Liver (tissue), 9 donors: ENCODE measurements around the gene ASMTL. TPM values are rescaled to one million over a fixed set of nuclear protein-coding genes. Genes with fewer than 3 reads are reported as not detected.

Source experiments
- DNase-seq: peaks from one replicate; pipeline ENCODE4 v3.0.0-alpha.2; 2017; ENCODE audit warnings: low spot score
- H3K27ac ChIP-seq, 2 donors: one replicate each; pipeline ENCODE4 v1.7.0; 2013; ENCODE audit warnings: inconsistent platforms in 2 of 2, low read length in 2 of 2, control low read depth in 1 of 2, low read depth in 1 of 2, mild to moderate bottlenecking in 1 of 2
- H3K27me3 ChIP-seq, 4 donors: one replicate each; pipeline versions ENCODE4 v1.6.1 to v1.7.0; 2013; ENCODE audit warnings: low read length in 3 of 4, inconsistent platforms in 1 of 4, mild to moderate bottlenecking in 1 of 4, moderate library complexity in 1 of 4; ENCODE audit not compliant: control insufficient read depth in 4 of 4, insufficient read depth in 4 of 4
- H3K36me3 ChIP-seq, 4 donors: one replicate each; pipeline versions ENCODE4 v1.6.1 to v1.7.0; 2013; ENCODE audit warnings: low read length in 3 of 4, mild to moderate bottlenecking in 3 of 4, low read depth in 1 of 4, moderate library complexity in 1 of 4; ENCODE audit not compliant: control insufficient read depth in 4 of 4, insufficient read depth in 3 of 4
- H3K4me1 ChIP-seq, 4 donors: one replicate each; pipeline versions ENCODE4 v1.6.1 to v1.7.0; 2013; ENCODE audit warnings: low read length in 3 of 4, mild to moderate bottlenecking in 3 of 4, moderate library complexity in 1 of 4; ENCODE audit not compliant: control insufficient read depth in 4 of 4, insufficient read depth in 4 of 4
- H3K4me3 ChIP-seq, 3 donors: one replicate each; pipeline versions ENCODE4 v1.6.1 to v1.7.0; 2013; ENCODE audit warnings: low read length in 3 of 3, control low read depth in 1 of 3, low read depth in 1 of 3, mild to moderate bottlenecking in 1 of 3
- H3K9ac ChIP-seq, 2 donors: one replicate each; pipeline ENCODE4 v1.7.0; 2013; ENCODE audit warnings: low read length in 2 of 2, mild to moderate bottlenecking in 2 of 2, moderate library complexity in 2 of 2, control low read depth in 1 of 2, low read depth in 1 of 2
- H3K9me3 ChIP-seq, 4 donors: one replicate each; pipeline versions ENCODE4 v1.6.1 to v1.7.0; 2013; ENCODE audit warnings: low read length in 3 of 4; ENCODE audit not compliant: control insufficient read depth in 4 of 4
- FOXA2 ChIP-seq: IDR thresholded peaks from 2 replicates; pipeline ENCODE4 v1.6.1; 2016; ENCODE audit warnings: antibody characterized with exemption
- GABPA ChIP-seq, 2 donors: IDR thresholded peaks in 1 of 2; conservative IDR thresholded peaks in 1 of 2; 2 replicates each; pipeline ENCODE4 v1.6.1; 2016; ENCODE audit warnings: antibody characterized with exemption in 2 of 2, mild to moderate bottlenecking in 1 of 2, moderate library complexity in 1 of 2
- HNF4A ChIP-seq, 2 donors: conservative IDR thresholded peaks; 2 replicates each; pipeline ENCODE4 v1.6.1; 2016; ENCODE audit warnings: antibody characterized with exemption in 2 of 2, mild to moderate bottlenecking in 2 of 2
- HNF4G ChIP-seq: IDR thresholded peaks from 2 replicates; pipeline ENCODE4 v1.6.1; 2016; ENCODE audit warnings: antibody characterized with exemption
- JUND ChIP-seq, 2 donors: IDR thresholded peaks; 2 replicates each; pipeline ENCODE4 v1.6.1; 2016; ENCODE audit warnings: antibody characterized with exemption in 2 of 2
- NR2F2 ChIP-seq: IDR thresholded peaks from 2 replicates; pipeline ENCODE4 v1.6.1; 2016; ENCODE audit warnings: antibody characterized with exemption
- RAD21 ChIP-seq, 2 donors: IDR thresholded peaks; 2 replicates each; pipeline ENCODE4 v1.6.1; 2016; ENCODE audit warnings: antibody characterized with exemption in 2 of 2, mild to moderate bottlenecking in 2 of 2
- RXRA ChIP-seq, 2 donors: IDR thresholded peaks; 2 replicates each; pipeline ENCODE4 v1.6.1; 2017 to 2018; ENCODE audit warnings: antibody characterized with exemption in 2 of 2, mild to moderate bottlenecking in 1 of 2
- SP1 ChIP-seq: IDR thresholded peaks from 2 replicates; pipeline ENCODE4 v1.6.1; 2018; ENCODE audit warnings: antibody characterized with exemption, mild to moderate bottlenecking
- TAF1 ChIP-seq: conservative IDR thresholded peaks from 2 replicates; pipeline ENCODE4 v1.6.1; 2016; ENCODE audit warnings: antibody characterized with exemption, mild to moderate bottlenecking
- YY1 ChIP-seq: IDR thresholded peaks from 2 replicates; pipeline ENCODE4 v1.6.1; 2016; ENCODE audit warnings: antibody characterized with exemption, mild to moderate bottlenecking
- WGBS: extraction: QIAGEN DNeasy Blood & Tissue Kit; methylation state at CpG from one replicate; pipeline ENCODE4 v1.1.7; 2013; 5-methylcytosine and 5-hydroxymethylcytosine counted together
- polyA plus RNA-seq, 2 donors: library from polyadenylated mRNA; stranded (reverse) in 1 of 2; unstranded in 1 of 2; fragments of 200-250 nt in 1 of 2; fragments of >200 nt in 1 of 2; fragmentation: Nextera tagmentation in 1 of 2; extraction: Ambion mirVana in 1 of 2; gene quantifications; one replicate each; pipeline versions ENCODE4 v1.2.1 to v1.2.3, GENCODE V29; 2013 to 2015
- total RNA-seq, 2 donors: library from RNA; depleted of rRNA; stranded (reverse); fragments of >200 nt; gene quantifications; one replicate each; pipeline ENCODE4 v1.2.3, GENCODE V29; 2014
- TF ChIP-seq, protein P1 (sequence below): IDR thresholded peaks from 2 replicates; pipeline ENCODE4 v1.6.1; 2016; ENCODE audit warnings: antibody characterized with exemption, mild to moderate bottlenecking
- TF ChIP-seq, protein P2 (sequence below): IDR thresholded peaks from 2 replicates; pipeline ENCODE4 v1.6.1; 2016; ENCODE audit warnings: antibody characterized with exemption
- TF ChIP-seq, protein P3 (sequence below): IDR thresholded peaks from 2 replicates; pipeline ENCODE4 v1.6.1; 2016; ENCODE audit warnings: antibody characterized with exemption
- TF ChIP-seq, protein P4 (sequence below): fragments of 150-350 bp; IDR thresholded peaks from 2 replicates; pipeline ENCODE4 v1.5.1; 2017; ENCODE audit warnings: improper control_type of control experiment, low read depth, low read length; ENCODE audit not compliant: missing input control
- TF ChIP-seq, protein P5 (sequence below): IDR thresholded peaks from 2 replicates; pipeline ENCODE4 v1.6.1; 2016; ENCODE audit warnings: antibody characterized with exemption
- donor health status: healthy.
- donor health status: healthy.
- donor health status: healthy.
- donor health status: healthy.
- donor health status: healthy.

Gene ASMTL
- total and polyA plus RNA-seq, 4 donors, result 10.3 to 18.9 (median 11.6) TPM

DNA sequence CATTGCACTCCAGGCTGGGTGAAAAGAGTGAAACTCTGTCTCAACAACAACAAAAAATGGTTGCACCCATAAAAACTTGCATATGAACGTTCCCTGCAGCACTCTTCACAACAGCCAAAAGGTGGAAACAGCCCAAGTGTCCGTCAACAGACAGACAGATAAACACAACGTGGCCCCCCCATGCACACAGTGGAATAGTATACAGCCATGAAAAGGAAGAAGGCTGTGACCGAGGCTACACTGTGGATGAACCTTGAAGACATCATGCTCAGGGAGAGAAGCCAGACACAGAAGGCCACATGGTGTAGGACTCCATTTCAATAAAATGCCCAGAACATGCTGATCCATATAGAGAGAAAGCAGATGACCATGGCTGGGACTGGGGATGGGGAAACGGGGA lies 33.5 kb upstream of the ASMTL start:
- H3K9ac ChIP-seq, result no peak overlapping the region
- peak overlapping the region; percentile 13 to 37 for H3K27ac ChIP-seq
- 80% methylated on average over 5 of the region's 5 CpGs for WGBS
- H3K36me3 ChIP-seq, result no peaks in the 10 kb centered on the region
- TF ChIP-seq, protein P1, sequence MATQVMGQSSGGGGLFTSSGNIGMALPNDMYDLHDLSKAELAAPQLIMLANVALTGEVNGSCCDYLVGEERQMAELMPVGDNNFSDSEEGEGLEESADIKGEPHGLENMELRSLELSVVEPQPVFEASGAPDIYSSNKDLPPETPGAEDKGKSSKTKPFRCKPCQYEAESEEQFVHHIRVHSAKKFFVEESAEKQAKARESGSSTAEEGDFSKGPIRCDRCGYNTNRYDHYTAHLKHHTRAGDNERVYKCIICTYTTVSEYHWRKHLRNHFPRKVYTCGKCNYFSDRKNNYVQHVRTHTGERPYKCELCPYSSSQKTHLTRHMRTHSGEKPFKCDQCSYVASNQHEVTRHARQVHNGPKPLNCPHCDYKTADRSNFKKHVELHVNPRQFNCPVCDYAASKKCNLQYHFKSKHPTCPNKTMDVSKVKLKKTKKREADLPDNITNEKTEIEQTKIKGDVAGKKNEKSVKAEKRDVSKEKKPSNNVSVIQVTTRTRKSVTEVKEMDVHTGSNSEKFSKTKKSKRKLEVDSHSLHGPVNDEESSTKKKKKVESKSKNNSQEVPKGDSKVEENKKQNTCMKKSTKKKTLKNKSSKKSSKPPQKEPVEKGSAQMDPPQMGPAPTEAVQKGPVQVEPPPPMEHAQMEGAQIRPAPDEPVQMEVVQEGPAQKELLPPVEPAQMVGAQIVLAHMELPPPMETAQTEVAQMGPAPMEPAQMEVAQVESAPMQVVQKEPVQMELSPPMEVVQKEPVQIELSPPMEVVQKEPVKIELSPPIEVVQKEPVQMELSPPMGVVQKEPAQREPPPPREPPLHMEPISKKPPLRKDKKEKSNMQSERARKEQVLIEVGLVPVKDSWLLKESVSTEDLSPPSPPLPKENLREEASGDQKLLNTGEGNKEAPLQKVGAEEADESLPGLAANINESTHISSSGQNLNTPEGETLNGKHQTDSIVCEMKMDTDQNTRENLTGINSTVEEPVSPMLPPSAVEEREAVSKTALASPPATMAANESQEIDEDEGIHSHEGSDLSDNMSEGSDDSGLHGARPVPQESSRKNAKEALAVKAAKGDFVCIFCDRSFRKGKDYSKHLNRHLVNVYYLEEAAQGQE, result no peak
- no peak for TF ChIP-seq HNF4A (conservative IDR thresholded peaks at IDR 0.05)
- TF ChIP-seq NR2F2, result no peak
- no peak for TF ChIP-seq TAF1
- TF ChIP-seq, protein P2, sequence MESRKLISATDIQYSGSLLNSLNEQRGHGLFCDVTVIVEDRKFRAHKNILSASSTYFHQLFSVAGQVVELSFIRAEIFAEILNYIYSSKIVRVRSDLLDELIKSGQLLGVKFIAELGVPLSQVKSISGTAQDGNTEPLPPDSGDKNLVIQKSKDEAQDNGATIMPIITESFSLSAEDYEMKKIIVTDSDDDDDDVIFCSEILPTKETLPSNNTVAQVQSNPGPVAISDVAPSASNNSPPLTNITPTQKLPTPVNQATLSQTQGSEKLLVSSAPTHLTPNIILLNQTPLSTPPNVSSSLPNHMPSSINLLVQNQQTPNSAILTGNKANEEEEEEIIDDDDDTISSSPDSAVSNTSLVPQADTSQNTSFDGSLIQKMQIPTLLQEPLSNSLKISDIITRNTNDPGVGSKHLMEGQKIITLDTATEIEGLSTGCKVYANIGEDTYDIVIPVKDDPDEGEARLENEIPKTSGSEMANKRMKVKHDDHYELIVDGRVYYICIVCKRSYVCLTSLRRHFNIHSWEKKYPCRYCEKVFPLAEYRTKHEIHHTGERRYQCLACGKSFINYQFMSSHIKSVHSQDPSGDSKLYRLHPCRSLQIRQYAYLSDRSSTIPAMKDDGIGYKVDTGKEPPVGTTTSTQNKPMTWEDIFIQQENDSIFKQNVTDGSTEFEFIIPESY, result no peak
- no peak for TF ChIP-seq GABPA (IDR thresholded peaks at IDR 0.05 in 1 of 2, conservative IDR thresholded peaks at IDR 0.05 in 1 of 2)
- TF ChIP-seq, protein P3, sequence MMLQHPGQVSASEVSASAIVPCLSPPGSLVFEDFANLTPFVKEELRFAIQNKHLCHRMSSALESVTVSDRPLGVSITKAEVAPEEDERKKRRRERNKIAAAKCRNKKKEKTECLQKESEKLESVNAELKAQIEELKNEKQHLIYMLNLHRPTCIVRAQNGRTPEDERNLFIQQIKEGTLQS, result no peak
- TF ChIP-seq HNF4G, result no peak
- TF ChIP-seq, protein P4, sequence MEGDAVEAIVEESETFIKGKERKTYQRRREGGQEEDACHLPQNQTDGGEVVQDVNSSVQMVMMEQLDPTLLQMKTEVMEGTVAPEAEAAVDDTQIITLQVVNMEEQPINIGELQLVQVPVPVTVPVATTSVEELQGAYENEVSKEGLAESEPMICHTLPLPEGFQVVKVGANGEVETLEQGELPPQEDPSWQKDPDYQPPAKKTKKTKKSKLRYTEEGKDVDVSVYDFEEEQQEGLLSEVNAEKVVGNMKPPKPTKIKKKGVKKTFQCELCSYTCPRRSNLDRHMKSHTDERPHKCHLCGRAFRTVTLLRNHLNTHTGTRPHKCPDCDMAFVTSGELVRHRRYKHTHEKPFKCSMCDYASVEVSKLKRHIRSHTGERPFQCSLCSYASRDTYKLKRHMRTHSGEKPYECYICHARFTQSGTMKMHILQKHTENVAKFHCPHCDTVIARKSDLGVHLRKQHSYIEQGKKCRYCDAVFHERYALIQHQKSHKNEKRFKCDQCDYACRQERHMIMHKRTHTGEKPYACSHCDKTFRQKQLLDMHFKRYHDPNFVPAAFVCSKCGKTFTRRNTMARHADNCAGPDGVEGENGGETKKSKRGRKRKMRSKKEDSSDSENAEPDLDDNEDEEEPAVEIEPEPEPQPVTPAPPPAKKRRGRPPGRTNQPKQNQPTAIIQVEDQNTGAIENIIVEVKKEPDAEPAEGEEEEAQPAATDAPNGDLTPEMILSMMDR, result no peak
- TF ChIP-seq FOXA2, result no peak
- TF ChIP-seq, protein P5, sequence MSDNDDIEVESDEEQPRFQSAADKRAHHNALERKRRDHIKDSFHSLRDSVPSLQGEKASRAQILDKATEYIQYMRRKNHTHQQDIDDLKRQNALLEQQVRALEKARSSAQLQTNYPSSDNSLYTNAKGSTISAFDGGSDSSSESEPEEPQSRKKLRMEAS, result no peak
- TF ChIP-seq RXRA (IDR thresholded peaks at IDR 0.05), result no peak
- no peak for TF ChIP-seq YY1
- no peak for TF ChIP-seq RAD21 (IDR thresholded peaks at IDR 0.05)
- no peak for TF ChIP-seq SP1
- peaks cover 0 to 11% (median 5%) of the 10 kb centered on the region in 4 donors for H3K4me1 ChIP-seq
- no peak overlapping the region for H3K4me3 ChIP-seq
- no peaks in the 10 kb centered on the region for H3K9me3 ChIP-seq
- DNase-seq, result no peak
- no peaks in the 10 kb centered on the region for H3K27me3 ChIP-seq

DNA sequence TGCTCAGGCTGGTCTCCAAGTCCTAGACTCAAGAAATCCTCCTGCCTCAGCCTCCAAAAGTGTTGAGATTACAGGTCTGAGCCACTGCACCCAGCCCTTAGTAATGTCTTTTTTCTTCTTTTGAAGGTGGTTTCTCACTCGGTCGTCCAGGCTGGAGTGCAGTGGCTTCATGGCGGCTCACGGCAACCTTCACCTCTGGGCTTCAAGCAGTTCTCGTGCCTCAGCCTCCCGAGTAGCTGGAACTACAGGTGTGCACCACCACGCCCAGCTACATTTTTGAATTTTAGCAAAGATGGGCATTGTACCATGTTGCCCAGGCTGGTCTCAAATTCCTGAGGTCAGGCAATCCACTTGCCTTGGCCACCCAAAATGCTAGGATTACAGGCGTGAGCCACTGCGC lies 32.3 kb upstream of the ASMTL start:
- 92% methylated on average over 9 of the region's 9 CpGs for WGBS
- Histone ChIP-seq H3K27ac (no peak overlapping the region), H3K4me1 (peaks cover 0 to 11% (median 5%) of the 10 kb centered on the region in 4 donors)
- TF ChIP-seq HNF4G (no peak), YY1 (no peak), FOXA2 (no peak), RAD21 (IDR thresholded peaks at IDR 0.05) (no peak), TAF1 (no peak), NR2F2 (no peak), RXRA (IDR thresholded peaks at IDR 0.05) (no peak), GABPA (IDR thresholded peaks at IDR 0.05 in 1 of 2, conservative IDR thresholded peaks at IDR 0.05 in 1 of 2) (no peak), JUND (IDR thresholded peaks at IDR 0.05) (no peak), HNF4A (conservative IDR thresholded peaks at IDR 0.05) (no peak)
- TF ChIP-seq, protein P3, result no peak
- TF ChIP-seq, protein P1, result no peak
- TF ChIP-seq, protein P4, result no peak

More for the DNA sequence above, 32.3 kb upstream of the ASMTL start:
- Histone ChIP-seq H3K4me3 (no peak overlapping the region), H3K27me3 (no peaks in the 10 kb centered on the region), H3K9ac (no peak overlapping the region), H3K36me3 (no peaks in the 10 kb centered on the region), H3K9me3 (no peaks in the 10 kb centered on the region)
- DNase-seq, result no peak
